Prostate gland (tissue), 2 donors: Measurements from ENCODE around the gene SLC4A2. TPM values are rescaled to one million over a fixed set of nuclear protein-coding genes. Genes with fewer than 3 reads are reported as not detected.

ENCODE experiments used
- DNase-seq: peaks from one replicate; pipeline ENCODE4 v3.0.0-alpha.2; 2019; ENCODE audit warnings: low spot score
- H3K27ac ChIP-seq, 2 donors: fragments of 200-600 bp; sonication (generic); 2 replicates each; pipeline ENCODE4 v1.5.1; 2017 to 2019
- H3K27me3 ChIP-seq: fragments of 200-600 bp; sonication (generic); replicated peaks from 2 replicates; pipeline ENCODE4 v1.5.1; 2019; ENCODE audit not compliant: insufficient read depth
- H3K36me3 ChIP-seq, 2 donors: fragments of 200-600 bp; sonication (generic); 1 replicate in 1 of 2; 2 replicates in 1 of 2; pipeline versions ENCODE4 v1.5.1 to v1.8.1; 2017 to 2019
- H3K4me1 ChIP-seq: fragments of 200-600 bp; sonication (generic); replicated peaks from 2 replicates; pipeline ENCODE4 v1.5.1; 2019
- H3K4me3 ChIP-seq, 2 donors: fragments of 200-600 bp; sonication (generic); 2 replicates each; pipeline ENCODE4 v1.5.1; 2017 to 2019
- H3K9me3 ChIP-seq: fragments of 200-600 bp; sonication (generic); 2 replicates; pipeline ENCODE4 v1.5.1; 2017
- POLR2A ChIP-seq: fragments of 450-650 bp; IDR thresholded peaks from one replicate; pipeline ENCODE4 v1.6.1; 2016; ENCODE audit warnings: antibody characterized with exemption, mild to moderate bottlenecking
- POLR2AphosphoS5 ChIP-seq: sonication (generic); formaldehyde crosslinking; IDR thresholded peaks from one replicate; pipeline ENCODE4 v1.6.1; 2017; ENCODE audit warnings: antibody characterized with exemption
- WGBS: methylation state at CpG from one replicate; pipeline ENCODE4 v1.1.5; 2018; 5-methylcytosine and 5-hydroxymethylcytosine counted together
- intact Hi-C: fragments of 100-400 bp; cut with DNase I; formaldehyde crosslinking; loops from one replicate; pipeline ENCODE4 v1.14.2; 2022
- total RNA-seq, 2 donors: library from RNA; depleted of rRNA; stranded (reverse); fragments of >200 nt; gene quantifications; one replicate each; pipeline ENCODE4 v1.1.0, GENCODE V29; 2016
- TF ChIP-seq, protein P1 (sequence below), 4 experiments: fragments of 200-600 bp in 2 of 4; fragments of 450-650 bp in 2 of 4; sonication (generic) in 2 of 4; IDR thresholded peaks; 1 replicate in 3 of 4; 2 replicates in 1 of 4; pipeline ENCODE4 v1.5.1; 2016 to 2019; ENCODE audit warnings: antibody characterized with exemption in 4 of 4, mild to moderate bottlenecking in 2 of 4, moderate library complexity in 2 of 4

SLC4A2 gene
- total RNA-seq, 2 donors from 2014 or later: 77.1 to 141 TPM

DNA sequence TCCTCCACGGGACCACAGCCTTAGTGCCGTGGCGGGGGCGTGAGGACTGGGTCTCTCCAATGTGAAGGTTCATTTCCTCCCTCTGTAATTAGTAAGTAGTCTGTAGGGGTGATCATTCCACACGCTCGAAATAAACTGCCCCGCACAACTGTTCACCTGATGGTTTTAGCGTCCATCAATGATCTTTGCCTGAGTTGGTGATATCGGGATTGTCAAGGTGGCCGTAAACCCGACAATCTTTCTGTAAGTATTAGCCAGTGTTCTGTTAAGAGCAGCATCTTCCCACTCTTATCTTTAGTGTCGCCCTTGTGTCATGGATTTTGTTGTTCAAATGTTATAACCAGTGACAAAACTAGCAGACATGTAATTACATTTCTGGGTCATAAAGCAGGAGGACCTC, 44.6 kb downstream of the SLC4A2 start:
- H3K27ac ChIP-seq: no peak overlapping the region
- no peaks in the 10 kb centered on the region for H3K27me3 ChIP-seq
- WGBS: 80% methylated on average over 12 of the region's 12 CpGs
- no peaks in the 10 kb centered on the region for H3K4me1 ChIP-seq
- no peak overlapping the region for H3K4me3 ChIP-seq
- H3K9me3 ChIP-seq: no peaks in the 10 kb centered on the region
- no peak for DNase-seq
- no peaks in the 10 kb centered on the region for H3K36me3 ChIP-seq
- intact Hi-C loops: no loop called here
- TF ChIP-seq, protein P1, sequence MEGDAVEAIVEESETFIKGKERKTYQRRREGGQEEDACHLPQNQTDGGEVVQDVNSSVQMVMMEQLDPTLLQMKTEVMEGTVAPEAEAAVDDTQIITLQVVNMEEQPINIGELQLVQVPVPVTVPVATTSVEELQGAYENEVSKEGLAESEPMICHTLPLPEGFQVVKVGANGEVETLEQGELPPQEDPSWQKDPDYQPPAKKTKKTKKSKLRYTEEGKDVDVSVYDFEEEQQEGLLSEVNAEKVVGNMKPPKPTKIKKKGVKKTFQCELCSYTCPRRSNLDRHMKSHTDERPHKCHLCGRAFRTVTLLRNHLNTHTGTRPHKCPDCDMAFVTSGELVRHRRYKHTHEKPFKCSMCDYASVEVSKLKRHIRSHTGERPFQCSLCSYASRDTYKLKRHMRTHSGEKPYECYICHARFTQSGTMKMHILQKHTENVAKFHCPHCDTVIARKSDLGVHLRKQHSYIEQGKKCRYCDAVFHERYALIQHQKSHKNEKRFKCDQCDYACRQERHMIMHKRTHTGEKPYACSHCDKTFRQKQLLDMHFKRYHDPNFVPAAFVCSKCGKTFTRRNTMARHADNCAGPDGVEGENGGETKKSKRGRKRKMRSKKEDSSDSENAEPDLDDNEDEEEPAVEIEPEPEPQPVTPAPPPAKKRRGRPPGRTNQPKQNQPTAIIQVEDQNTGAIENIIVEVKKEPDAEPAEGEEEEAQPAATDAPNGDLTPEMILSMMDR (IDR thresholded peaks at IDR 0.05): no peak
- no peak for TF ChIP-seq POLR2AphosphoS5
- TF ChIP-seq POLR2A: no peak

DNA sequence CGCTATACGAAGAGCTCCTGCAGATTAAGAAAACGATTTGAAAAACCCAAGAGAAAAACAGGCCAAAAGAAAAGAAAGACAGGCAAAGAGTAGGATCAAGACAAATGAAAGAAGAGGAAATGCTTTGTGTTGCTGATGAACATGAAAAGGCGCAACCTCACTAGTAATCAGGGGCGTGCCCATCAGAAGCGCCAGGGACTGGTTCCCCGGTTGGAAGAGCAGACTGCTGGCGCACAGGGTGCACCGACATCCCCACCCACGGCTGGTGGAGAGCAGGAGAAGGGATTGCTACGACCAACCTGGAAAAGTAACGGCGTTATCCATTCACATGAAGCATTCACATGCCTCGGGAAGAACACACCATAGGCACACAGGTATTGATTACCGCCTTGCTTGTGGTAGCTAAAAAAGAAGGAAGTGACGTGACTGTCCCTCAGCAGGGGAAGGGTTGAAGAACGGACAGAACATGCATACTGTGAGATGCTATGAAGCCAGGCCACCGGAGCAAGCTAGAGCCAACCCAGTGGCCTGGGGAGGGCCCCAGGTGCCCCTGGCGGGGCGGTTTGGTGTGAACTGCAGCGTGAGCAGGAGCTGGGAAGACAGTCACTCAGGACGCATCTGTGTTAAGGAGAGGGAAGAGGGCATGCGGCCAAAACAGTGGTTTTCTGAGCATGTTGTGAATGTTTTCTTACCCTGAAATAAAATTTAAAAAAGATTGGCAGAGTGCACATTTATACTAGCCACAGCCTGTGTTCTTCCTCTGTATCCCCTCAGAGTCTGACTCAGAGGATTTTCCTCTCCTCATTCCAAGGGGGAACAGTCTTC, 45.2 kb downstream of the SLC4A2 start:
- H3K36me3 ChIP-seq: no peaks in the 10 kb centered on the region
- no peaks in the 10 kb centered on the region for H3K4me1 ChIP-seq
- no peaks in the 10 kb centered on the region for H3K27me3 ChIP-seq
- no peak for DNase-seq
- H3K27ac ChIP-seq: no peak overlapping the region
- no peak overlapping the region for H3K4me3 ChIP-seq
- intact Hi-C loops: no loop called here
- H3K9me3 ChIP-seq: no peaks in the 10 kb centered on the region
- TF ChIP-seq POLR2AphosphoS5: no peak
- no peak for TF ChIP-seq POLR2A
- TF ChIP-seq, protein P1 (IDR thresholded peaks at IDR 0.05): no peak
- 69% methylated on average over 23 of the region's 23 CpGs for WGBS

DNA sequence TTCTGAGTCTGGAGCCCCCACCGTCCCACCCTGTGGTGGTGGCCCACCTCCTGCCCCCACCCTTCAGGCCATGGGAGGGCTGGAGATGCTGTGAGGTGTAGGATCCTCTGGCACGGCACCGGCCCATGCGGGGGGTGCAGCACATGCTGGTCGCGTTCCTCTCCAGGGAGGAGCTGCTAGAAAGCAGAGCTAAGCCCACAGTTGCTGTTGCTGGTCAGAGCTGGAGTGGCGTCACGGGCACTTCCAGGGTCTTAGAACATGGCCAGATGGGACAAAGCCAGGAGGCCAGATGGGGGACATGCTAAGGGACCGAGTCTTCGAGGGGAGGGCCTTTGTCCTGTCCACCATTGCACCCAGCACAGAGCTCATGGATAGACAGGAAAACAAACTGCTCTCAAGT, 48.5 kb downstream of the SLC4A2 start:
- no peaks in the 10 kb centered on the region for H3K27me3 ChIP-seq
- intact Hi-C loops: no loop called here
- 92% methylated on average over 10 of the region's 10 CpGs for WGBS
- H3K27ac ChIP-seq: no peak overlapping the region
- H3K9me3 ChIP-seq: no peaks in the 10 kb centered on the region
- TF ChIP-seq POLR2AphosphoS5: no peak
- TF ChIP-seq, protein P1 (IDR thresholded peaks at IDR 0.05): no peak
- TF ChIP-seq POLR2A: no peak
- no peaks in the 10 kb centered on the region for H3K4me1 ChIP-seq
- H3K4me3 ChIP-seq: no peak overlapping the region
- DNase-seq: no peak
- no peaks in the 10 kb centered on the region for H3K36me3 ChIP-seq

DNA sequence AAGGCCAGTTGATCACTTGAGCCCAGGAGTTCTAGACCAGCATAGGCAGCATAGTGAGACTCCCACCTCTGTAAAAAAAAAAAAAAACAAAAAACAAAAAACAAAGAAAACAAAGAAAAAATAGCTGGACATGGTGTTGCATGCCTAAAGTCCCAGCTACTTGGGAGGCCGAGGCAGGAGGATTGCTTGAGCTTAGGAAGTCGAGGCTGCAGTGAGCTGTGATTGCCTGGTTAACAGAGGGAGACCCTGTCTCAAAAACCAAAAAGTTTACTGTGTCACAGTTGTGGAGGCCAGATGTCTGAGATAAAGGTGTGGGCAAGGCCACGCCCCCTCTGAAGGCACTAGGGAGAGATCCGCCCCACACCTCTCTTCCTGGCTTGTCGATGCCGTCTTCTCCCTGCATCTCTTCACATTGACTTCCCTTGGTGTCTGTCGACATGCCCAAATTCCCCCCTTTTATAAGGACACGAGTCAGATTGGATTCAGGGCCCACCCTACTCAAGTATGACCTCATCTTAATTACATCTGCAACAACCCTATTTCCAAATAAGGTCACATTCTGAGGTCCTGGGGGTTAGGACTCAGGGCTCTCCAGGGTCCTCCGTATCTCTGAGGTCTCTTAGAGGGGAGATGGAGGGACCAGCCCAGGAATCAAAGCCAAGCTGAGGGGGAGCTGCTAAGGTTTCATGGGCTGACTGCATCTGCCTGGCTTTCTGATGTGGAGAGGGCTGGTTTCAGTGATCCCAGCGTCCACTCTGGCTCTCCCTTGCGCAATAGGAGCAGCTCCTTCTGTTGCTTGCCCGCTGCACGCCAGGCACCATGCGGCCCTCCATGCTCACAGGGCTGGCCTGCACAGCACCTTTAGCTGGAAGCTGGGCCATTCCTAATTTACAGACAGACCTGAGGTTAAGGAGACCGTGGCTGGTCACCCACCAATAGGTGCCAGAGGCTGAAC, 50.0 kb downstream of the SLC4A2 start:
- DNase-seq: no peak
- WGBS: 63% methylated on average over 15 of the region's 15 CpGs
- TF ChIP-seq, protein P1 (IDR thresholded peaks at IDR 0.05): no peak
- no peak for TF ChIP-seq POLR2A
- Histone ChIP-seq H3K27me3 (no peaks in the 10 kb centered on the region), H3K4me3 (no peak overlapping the region), H3K4me1 (peaks cover 4% of the 10 kb centered on the region), H3K9me3 (no peaks in the 10 kb centered on the region), H3K27ac (no peak overlapping the region), H3K36me3 (no peaks in the 10 kb centered on the region)
- intact Hi-C loops: loop anchor here (5.0 kb wide), 3 partner anchors 47 to 212 kb away; partner anchors contain the start of gene ABCB8
